CD14-positive monocyte (primary cell): ENCODE data around the gene SPRYD4. TPM values are rescaled to one million over a fixed set of nuclear protein-coding genes. Genes with fewer than 3 reads are reported as not detected.

Source experiments
- DNase-seq, 3 donors: peaks; one replicate each; pipeline ENCODE4 v3.0.0-alpha.2; 2011 to 2022
- H2AFZ ChIP-seq: 2 replicates; pipeline ENCODE4 v1.6.0; 2012; ENCODE audit warnings: mild to moderate bottlenecking, low read depth, low read length, inconsistent platforms; ENCODE audit not compliant: insufficient read depth, poor library complexity, severe bottlenecking
- H3K27ac ChIP-seq, 2 donors: 1 replicate in 1 of 2; 2 replicates in 1 of 2; pipeline ENCODE4 v1.5.1; 2012 to 2013; ENCODE audit warnings: low read length in 2 of 2, control low read depth in 1 of 2, inconsistent platforms in 1 of 2, low read depth in 1 of 2, mild to moderate bottlenecking in 1 of 2
- H3K27me3 ChIP-seq, 2 donors: one replicate each; pipeline versions ENCODE4 v1.6.0 to v1.6.1; 2011 to 2013; ENCODE audit warnings: low read length in 2 of 2; ENCODE audit not compliant: control insufficient read depth in 2 of 2, insufficient read depth in 2 of 2
- H3K36me3 ChIP-seq, 2 donors: replicated peaks in 1 of 2; 1 replicate in 1 of 2; 2 replicates in 1 of 2; pipeline versions ENCODE4 v1.5.1 to v1.6.1; 2012 to 2013; ENCODE audit warnings: low read length in 2 of 2, control low read depth in 1 of 2, inconsistent platforms in 1 of 2, mild to moderate bottlenecking in 1 of 2; ENCODE audit not compliant: insufficient read depth in 2 of 2, control insufficient read depth in 1 of 2
- H3K4me1 ChIP-seq, 2 donors: 1 replicate in 1 of 2; 2 replicates in 1 of 2; pipeline versions ENCODE4 v1.5.1 to v1.6.1; 2012 to 2013; ENCODE audit warnings: low read length in 2 of 2, control low read depth in 1 of 2, inconsistent platforms in 1 of 2, mild to moderate bottlenecking in 1 of 2, moderate library complexity in 1 of 2; ENCODE audit not compliant: insufficient read depth in 2 of 2, control insufficient read depth in 1 of 2
- H3K4me2 ChIP-seq: replicated peaks from 2 replicates; pipeline ENCODE3; 2012; ENCODE audit warnings: low read length, moderate library complexity, mild to moderate bottlenecking; ENCODE audit not compliant: poor library complexity, severe bottlenecking; ENCODE audit errors: extremely low read depth
- H3K4me3 ChIP-seq, 3 experiments: fragments of 200-600 bp in 1 of 3; sonication (generic) in 1 of 3; replicated peaks in 1 of 3; 1 replicate in 2 of 3; 2 replicates in 1 of 3; pipeline ENCODE4 v1.5.1; 2011 to 2013; ENCODE audit warnings: low read length in 3 of 3, mild to moderate bottlenecking in 3 of 3, control low read depth in 2 of 3, low read depth in 2 of 3, inconsistent platforms in 1 of 3, moderate library complexity in 1 of 3
- H3K79me2 ChIP-seq: 2 replicates; pipeline ENCODE4 v1.6.0; 2012; ENCODE audit warnings: mild to moderate bottlenecking, control low read depth, inconsistent platforms, low read length, moderate library complexity; ENCODE audit not compliant: insufficient read depth
- H3K9ac ChIP-seq: 2 replicates; pipeline ENCODE4 v1.6.0; 2017; ENCODE audit warnings: low read length, mild to moderate bottlenecking; ENCODE audit not compliant: insufficient read depth, poor library complexity, severe bottlenecking
- H3K9me3 ChIP-seq, 2 donors: replicated peaks in 1 of 2; 1 replicate in 1 of 2; 2 replicates in 1 of 2; pipeline versions ENCODE4 v1.5.1 to v1.6.1; 2012 to 2013; ENCODE audit warnings: low read length in 2 of 2, control low read depth in 1 of 2; ENCODE audit not compliant: control insufficient read depth in 1 of 2, insufficient read depth in 1 of 2
- H4K20me1 ChIP-seq: 2 replicates; pipeline ENCODE4 v1.6.0; 2012; ENCODE audit warnings: mild to moderate bottlenecking, low read length, control low read depth, moderate library complexity; ENCODE audit not compliant: insufficient read depth
- H3K27ac Mint-ChIP-seq, 7 donors: one replicate each; pipeline ENCODE4 v1.8.0; 2020; ENCODE audit warnings: mild to moderate bottlenecking in 7 of 7, mixed read lengths in 7 of 7, moderate library complexity in 6 of 7, inconsistent platforms in 2 of 7
- H3K27me3 Mint-ChIP-seq, 3 donors: one replicate each; pipeline ENCODE4 v1.8.0; 2021 to 2022; ENCODE audit warnings: low read depth in 3 of 3, mild to moderate bottlenecking in 3 of 3, mixed read lengths in 3 of 3, moderate library complexity in 3 of 3, inconsistent platforms in 1 of 3
- H3K36me3 Mint-ChIP-seq, 2 donors: one replicate each; pipeline ENCODE4 v1.8.0; 2020; ENCODE audit warnings: mixed read lengths in 2 of 2, inconsistent platforms in 1 of 2, mild to moderate bottlenecking in 1 of 2
- H3K4me1 Mint-ChIP-seq: one replicate; pipeline ENCODE4 v1.8.0; 2020; ENCODE audit warnings: mild to moderate bottlenecking, mixed read lengths
- H3K4me3 Mint-ChIP-seq, 2 donors: one replicate each; pipeline ENCODE4 v1.8.0; 2020; ENCODE audit warnings: mild to moderate bottlenecking in 2 of 2, mixed read lengths in 2 of 2, moderate library complexity in 1 of 2
- H3K9me3 Mint-ChIP-seq, 7 donors: one replicate each; pipeline ENCODE4 v1.8.0; 2020 to 2022; ENCODE audit warnings: mixed read lengths in 7 of 7, mild to moderate bottlenecking in 6 of 7, moderate library complexity in 6 of 7, inconsistent platforms in 2 of 7
- CTCF ChIP-seq: fragments of 200-600 bp; IDR thresholded peaks from one replicate; pipeline ENCODE4 v1.8.0; 2022; ENCODE audit warnings: antibody characterized with exemption, mild to moderate bottlenecking
- WGBS: methylation state at CpG from one replicate; pipeline ENCODE4 v1.1.5; 2013; ENCODE audit warnings: missing lambda C conversion rate; ENCODE audit not compliant: insufficient coverage; 5-methylcytosine and 5-hydroxymethylcytosine counted together
- intact Hi-C, 2 donors: fragments of 100-400 bp; cut with micrococcal nuclease; formaldehyde crosslinking; loops; one replicate each; pipeline versions ENCODE4 v1.15.0 to v1.15.1; 2023
- polyA plus RNA-seq, 3 donors: library from polyadenylated mRNA; depleted of rRNA in 1 of 3; unstranded in 2 of 3; stranded (reverse) in 1 of 3; fragments of 300-500 nt in 2 of 3; fragments of >200 nt in 1 of 3; fragmentation: Illumina TruSeq in 2 of 3; gene quantifications; 1 replicate in 2 of 3; 2 replicates in 1 of 3; pipeline ENCODE4 v1.2.3, GENCODE V29; 2012 to 2021

The SPRYD4 gene
- polyA plus RNA-seq, 3 donors = 1.3 to 2.1 (median 1.4) TPM

GRCh38 chr12:56425193-56425592, 43.2 kb upstream of the SPRYD4 start:
- H3K36me3 ChIP-seq = peaks cover 42 to 76% of the 10 kb centered on the region in 2 donors
- no peak overlapping the region for H3K9ac ChIP-seq
- peaks cover 2 to 3% (median 2%) of the 10 kb centered on the region in 3 donors for H3K27me3 Mint-ChIP-seq
- H3K79me2 ChIP-seq = no peaks in the 10 kb centered on the region
- no peak overlapping the region for H3K4me3 ChIP-seq
- H3K4me2 ChIP-seq = no peak overlapping the region
- H3K9me3 Mint-ChIP-seq = no peaks in the 10 kb centered on the region
- WGBS = no CpG with 5 or more reads among the region's 1 CpG
- no peaks in the 10 kb centered on the region for H4K20me1 ChIP-seq
- no peaks in the 10 kb centered on the region for H3K4me1 ChIP-seq
- peaks cover 6% of the 10 kb centered on the region for H3K4me1 Mint-ChIP-seq
- no peak overlapping the region for H3K27ac ChIP-seq
- intact Hi-C loops = no loop called here
- peaks cover 52 to 75% of the 10 kb centered on the region in 2 donors for H3K36me3 Mint-ChIP-seq
- no peak for TF ChIP-seq CTCF
- H2AFZ ChIP-seq = no peak overlapping the region
- no peak overlapping the region for H3K27ac Mint-ChIP-seq
- no peak for DNase-seq
- H3K4me3 Mint-ChIP-seq = no peak overlapping the region
- H3K27me3 ChIP-seq = no peaks in the 10 kb centered on the region
- no peaks in the 10 kb centered on the region for H3K9me3 ChIP-seq

- H3K36me3 Mint-ChIP-seq = peaks cover 50 to 76% of the 10 kb centered on the region in 2 donors
- no CpG with 5 or more reads among the region's 3 CpGs for WGBS
These were observed 42.4 kb upstream of the SPRYD4 start for GRCh38 chr12:56425940-56426438.

More at GRCh38 chr12:56425940-56426438, 42.4 kb upstream of the SPRYD4 start:
- Mint-ChIP-seq H3K4me3 (no peak overlapping the region), H3K27me3 (peaks cover 2 to 3% (median 2%) of the 10 kb centered on the region in 3 donors), H3K27ac (no peak overlapping the region), H3K4me1 (no peaks in the 10 kb centered on the region), H3K9me3 (no peaks in the 10 kb centered on the region)
- Histone ChIP-seq H3K9me3 (no peaks in the 10 kb centered on the region), H3K79me2 (no peaks in the 10 kb centered on the region), H3K27ac (no peak overlapping the region), H3K36me3 (peaks cover 42 to 80% of the 10 kb centered on the region in 2 donors), H3K27me3 (no peaks in the 10 kb centered on the region), H3K4me3 (no peak overlapping the region), H3K4me2 (no peak overlapping the region), H3K9ac (no peak overlapping the region), H2AFZ (no peak overlapping the region), H3K4me1 (no peaks in the 10 kb centered on the region), H4K20me1 (no peaks in the 10 kb centered on the region)
- no peak for DNase-seq
- TF ChIP-seq CTCF = no peak
- intact Hi-C loops = no loop called here
